HAP-1 (cell line): ENCODE results near the gene HS3ST5.
"Not testable (repeated sequence)": the region's sequence is repeated elsewhere in the genome, so short reads cannot be mapped to it uniquely, and the experiment has no call there.

Experiments
- DNase-seq, 2 experiments: peaks; one replicate each; pipeline ENCODE4 v3.0.0-alpha.2; 2016 to 2020; ENCODE audit warnings: low spot score in 2 of 2
- H3K27me3 ChIP-seq: fragments of 250-450 bp; sonication (Bioruptor Pico); 2 replicates; pipeline ENCODE4 v1.5.1; 2020; ENCODE audit warnings: low read depth, mild to moderate bottlenecking, moderate library complexity
- H3K36me3 ChIP-seq: fragments of 250-450 bp; sonication (Bioruptor Pico); replicated peaks from 2 replicates; pipeline ENCODE4 v1.5.1; 2020; ENCODE audit warnings: mild to moderate bottlenecking
- H3K4me1 ChIP-seq: fragments of 250-450 bp; sonication (Bioruptor Pico); 2 replicates; pipeline ENCODE4 v1.5.1; 2020; ENCODE audit warnings: mild to moderate bottlenecking
- H3K4me3 ChIP-seq: fragments of 250-450 bp; sonication (Bioruptor Pico); 2 replicates; pipeline ENCODE4 v1.5.1; 2020; ENCODE audit warnings: mild to moderate bottlenecking, moderate library complexity
- H3K9me3 ChIP-seq: fragments of 250-450 bp; sonication (Bioruptor Pico); 2 replicates; pipeline ENCODE4 v1.5.1; 2020; ENCODE audit warnings: mild to moderate bottlenecking, moderate library complexity
- in situ Hi-C: fragments of 300-500 bp; cut with MboI; formaldehyde crosslinking; loops from 3 replicates; pipeline ENCODE4 v1.14.3; 2020; ENCODE audit warnings: low sequenced_read_pairs, inconsistent platforms, mixed read lengths

HS3ST5 gene

GRCh38 chr6:114158838-114159694 lies 183.8 kb downstream of the HS3ST5 start:
- Histone ChIP-seq H3K4me1 (peaks cover 16% of the 10 kb centered on the region), H3K9me3 (no peaks in the 10 kb centered on the region), H3K36me3 (no peaks in the 10 kb centered on the region), H3K27me3 (no peaks in the 10 kb centered on the region), H3K4me3 (no peak overlapping the region)
- in situ Hi-C loops, result no loop called here
- no peak for DNase-seq

- H3K36me3 ChIP-seq, result no peaks in the 10 kb centered on the region
- DNase-seq, result no peak
- in situ Hi-C loops, result no loop called here
- no peaks in the 10 kb centered on the region for H3K27me3 ChIP-seq
- H3K4me1 ChIP-seq, result peaks cover 14% of the 10 kb centered on the region
- H3K4me3 ChIP-seq, result no peak overlapping the region
- no peaks in the 10 kb centered on the region for H3K9me3 ChIP-seq
Observed at GRCh38 chr6:114158411-114158810, 184.4 kb downstream of the HS3ST5 start.

DNA sequence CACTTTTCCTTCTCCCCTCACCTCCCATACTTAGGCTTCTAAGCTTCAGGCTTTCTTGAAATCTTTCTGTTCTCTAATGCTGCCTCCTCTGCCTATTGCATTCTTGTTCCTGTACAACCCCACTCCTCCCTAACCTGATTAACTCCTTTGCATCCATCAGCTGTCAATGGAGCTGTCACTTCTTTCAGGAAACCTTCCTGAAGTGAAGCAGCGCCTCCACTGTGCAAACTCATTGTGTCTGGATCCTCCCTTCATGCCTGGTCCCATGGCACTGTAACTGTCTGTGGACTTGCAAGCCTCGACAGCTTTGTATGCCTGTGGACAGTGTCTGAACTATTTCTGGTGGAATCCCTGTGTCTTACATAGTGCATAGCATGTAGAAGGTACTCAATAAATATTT lies 185.0 kb downstream of the HS3ST5 start:
- no peak overlapping the region for H3K4me3 ChIP-seq
- peaks cover 13% of the 10 kb centered on the region for H3K4me1 ChIP-seq
- in situ Hi-C loops, result no loop called here
- H3K9me3 ChIP-seq, result no peaks in the 10 kb centered on the region
- H3K36me3 ChIP-seq, result no peaks in the 10 kb centered on the region
- no peak for DNase-seq
- H3K27me3 ChIP-seq, result no peaks in the 10 kb centered on the region

DNA sequence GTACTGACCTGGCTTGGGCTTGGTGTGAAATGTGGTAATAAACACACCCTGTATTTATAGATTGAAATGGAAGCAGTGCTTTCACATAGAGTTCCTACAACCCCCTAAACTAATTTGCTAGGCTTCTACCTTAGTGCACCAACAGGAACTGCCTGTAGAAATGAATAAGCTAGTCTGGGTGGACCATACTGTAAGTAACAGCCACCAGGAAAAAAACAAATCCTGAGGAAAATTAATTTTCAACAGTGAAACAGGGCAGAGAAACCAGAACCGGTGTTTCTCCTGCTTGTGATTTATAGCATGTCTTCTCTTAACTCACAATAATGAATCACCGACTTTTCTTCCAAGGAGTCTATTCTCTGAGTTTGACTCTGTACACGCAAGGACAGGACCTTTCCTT lies 187.1 kb downstream of the HS3ST5 start:
- in situ Hi-C loops, result no loop called here
- H3K27me3 ChIP-seq, result no peaks in the 10 kb centered on the region

GRCh38 chr6:114154812-114155211 lies 188.0 kb downstream of the HS3ST5 start:
- no peak overlapping the region for H3K4me3 ChIP-seq
- H3K4me1 ChIP-seq, result peaks cover 17% of the 10 kb centered on the region
- in situ Hi-C loops, result no loop called here
- H3K36me3 ChIP-seq, result no peaks in the 10 kb centered on the region
- no peaks in the 10 kb centered on the region for H3K9me3 ChIP-seq
- no peaks in the 10 kb centered on the region for H3K27me3 ChIP-seq
- DNase-seq, result no peak

More for the DNA sequence above, 187.1 kb downstream of the HS3ST5 start:
- Histone ChIP-seq H3K9me3 (no peaks in the 10 kb centered on the region), H3K4me1 (peaks cover 12% of the 10 kb centered on the region), H3K36me3 (no peaks in the 10 kb centered on the region), H3K4me3 (no peak overlapping the region)
- no peak for DNase-seq

DNA sequence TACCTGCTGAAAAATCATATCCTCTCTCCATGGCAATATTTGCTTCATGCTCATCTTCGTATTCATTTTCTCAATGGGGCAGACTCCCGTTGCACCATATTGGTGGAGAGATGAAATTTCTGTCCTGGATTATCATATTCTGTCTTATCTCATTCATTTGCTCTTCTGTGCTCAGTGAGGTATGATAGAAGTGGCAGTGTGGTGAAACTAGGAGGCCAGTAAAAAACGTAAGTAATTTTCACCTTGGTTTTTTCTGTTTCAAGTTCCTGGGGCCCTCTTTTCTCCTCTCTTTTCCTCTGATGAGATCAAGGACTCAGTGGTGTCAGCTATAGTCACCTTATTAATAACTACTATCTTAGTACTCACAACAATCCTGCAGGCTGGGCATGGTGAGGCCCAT lies 189.4 kb downstream of the HS3ST5 start:
- in situ Hi-C loops, result no loop called here

DNA sequence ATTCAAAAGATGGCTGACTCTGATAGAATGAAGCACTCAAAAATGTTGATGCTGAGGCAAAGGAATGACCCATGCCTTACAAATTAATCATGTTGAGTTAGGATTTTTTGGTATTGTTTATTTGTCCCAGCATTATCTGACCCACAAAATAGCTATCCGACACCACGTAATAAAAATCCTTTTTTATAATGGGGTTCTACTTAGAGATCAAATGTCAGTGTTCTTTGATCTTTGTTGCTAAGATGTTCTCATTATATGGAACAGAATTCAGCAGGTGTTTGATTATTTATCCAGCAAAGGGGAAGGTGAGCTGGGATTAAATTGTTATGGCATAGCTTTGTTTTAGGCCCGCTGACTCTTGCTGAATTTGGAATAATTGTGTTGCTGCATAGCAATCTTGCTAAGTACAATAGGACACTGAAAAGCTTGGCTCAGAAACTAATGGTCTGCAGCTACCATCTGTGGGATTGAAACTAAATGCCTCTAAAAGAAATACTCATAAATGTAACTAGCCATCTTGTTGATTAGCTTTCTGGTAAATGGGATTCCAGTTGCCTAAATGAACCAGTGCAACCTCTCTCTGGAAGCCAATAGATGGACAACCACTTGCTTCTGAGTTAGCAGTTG lies 191.6 kb downstream of the HS3ST5 start:
- no peaks in the 10 kb centered on the region for H3K36me3 ChIP-seq
- peaks cover 17% of the 10 kb centered on the region for H3K4me1 ChIP-seq
- in situ Hi-C loops, result no loop called here
- no peak overlapping the region for H3K4me3 ChIP-seq
- H3K9me3 ChIP-seq, result 0 out of 2 replicates have a peak, but pooled peaks cover 4% of the 10 kb centered on the region
- no peak for DNase-seq
- no peaks in the 10 kb centered on the region for H3K27me3 ChIP-seq

More for the DNA sequence above, 189.4 kb downstream of the HS3ST5 start:
- DNase-seq, result no peak
- Histone ChIP-seq H3K9me3 (no peaks in the 10 kb centered on the region), H3K27me3 (no peaks in the 10 kb centered on the region), H3K4me1 (peaks cover 17% of the 10 kb centered on the region), H3K36me3 (no peaks in the 10 kb centered on the region), H3K4me3 (no peak overlapping the region)

- H3K36me3 ChIP-seq, H3K4me3 ChIP-seq, H3K27me3 ChIP-seq, in situ Hi-C loops, H3K9me3 ChIP-seq, DNase-seq: not testable (repeated sequence)
- peaks cover 17% of the 10 kb centered on the region for H3K4me1 ChIP-seq
Observed at GRCh38 chr6:114149182-114149581, 193.6 kb downstream of the HS3ST5 start.

DNA sequence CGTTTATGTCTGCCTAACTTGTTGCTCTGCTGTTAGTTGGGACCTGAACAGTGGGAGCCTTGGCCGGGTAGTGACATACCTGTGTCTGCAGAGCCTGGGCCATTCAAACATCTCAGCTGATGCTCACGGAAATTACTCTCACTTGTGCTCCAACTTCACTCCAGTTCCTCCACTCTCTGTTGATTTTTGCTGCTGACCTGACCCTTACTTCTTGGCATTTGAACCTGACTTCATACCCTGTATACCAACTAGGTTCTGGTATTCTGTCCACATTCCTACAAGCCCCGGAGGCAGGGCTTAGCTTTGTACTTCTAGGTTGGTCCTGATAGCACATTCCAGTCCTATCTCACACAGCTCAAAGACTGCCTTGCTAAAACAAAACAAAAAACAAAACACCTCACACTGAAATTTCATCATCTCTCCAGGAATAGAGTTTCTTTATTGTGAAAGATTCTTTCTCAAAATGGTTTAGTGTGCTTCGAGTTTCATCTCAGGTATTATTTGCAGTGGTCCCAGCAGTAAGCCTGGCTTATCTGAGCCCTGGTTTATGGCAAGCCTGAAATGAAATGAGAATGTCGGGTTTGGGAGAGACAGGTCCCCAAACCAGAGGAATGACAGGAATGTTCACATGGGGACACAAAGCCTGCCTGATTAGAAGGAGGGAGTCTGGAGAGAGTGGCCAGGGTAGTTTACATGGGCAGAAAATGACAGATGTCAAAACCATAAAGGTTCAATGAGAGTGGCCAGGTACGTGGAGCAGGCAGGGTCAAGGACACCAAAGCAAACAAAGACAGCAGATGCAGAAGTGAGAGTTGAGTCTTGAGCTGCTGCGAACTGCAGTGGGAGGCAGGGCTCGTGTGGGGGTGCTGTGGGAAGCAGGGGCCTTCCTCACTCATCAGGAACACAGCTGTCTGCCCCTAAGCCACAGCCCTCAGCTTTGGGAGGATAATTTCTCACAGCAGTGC lies 197.7 kb downstream of the HS3ST5 start:
- DNase-seq, result no peak
- H3K27me3 ChIP-seq, result no peaks in the 10 kb centered on the region
- H3K36me3 ChIP-seq, result no peaks in the 10 kb centered on the region
- in situ Hi-C loops, result no loop called here
- H3K4me1 ChIP-seq, result peaks cover 14% of the 10 kb centered on the region
- no peak overlapping the region for H3K4me3 ChIP-seq
- 0 out of 2 replicates have a peak, but pooled peaks cover 4% of the 10 kb centered on the region for H3K9me3 ChIP-seq

- Histone ChIP-seq H3K9me3 (0 out of 2 replicates have a peak, but pooled peaks cover 2% of the 10 kb centered on the region), H3K4me3 (no peak overlapping the region), H3K36me3 (no peaks in the 10 kb centered on the region), H3K27me3 (no peaks in the 10 kb centered on the region), H3K4me1 (peaks cover 15% of the 10 kb centered on the region)
- in situ Hi-C loops, result no loop called here
- no peak for DNase-seq
Observed at GRCh38 chr6:114142258-114142657, 200.6 kb downstream of the HS3ST5 start.

- DNase-seq, result no peak
- in situ Hi-C loops, result no loop called here
- peaks cover 15% of the 10 kb centered on the region for H3K4me1 ChIP-seq
- no peak overlapping the region for H3K4me3 ChIP-seq
- no peaks in the 10 kb centered on the region for H3K36me3 ChIP-seq
- H3K27me3 ChIP-seq, result no peaks in the 10 kb centered on the region
- H3K9me3 ChIP-seq, result no peaks in the 10 kb centered on the region
Observed at GRCh38 chr6:114140416-114140815, 202.4 kb downstream of the HS3ST5 start.

- Histone ChIP-seq H3K9me3 (no peaks in the 10 kb centered on the region), H3K36me3 (no peaks in the 10 kb centered on the region), H3K27me3 (no peaks in the 10 kb centered on the region), H3K4me3 (no peak overlapping the region), H3K4me1 (peaks cover 15% of the 10 kb centered on the region)
- DNase-seq, result no peak
- in situ Hi-C loops, result no loop called here
Observed at GRCh38 chr6:114138577-114139248, 204.1 kb downstream of the HS3ST5 start.

- no peak for DNase-seq
- Histone ChIP-seq H3K36me3 (no peaks in the 10 kb centered on the region), H3K4me3 (no peak overlapping the region), H3K4me1 (peaks cover 4% of the 10 kb centered on the region; the same call in 1 of the 2 replicates), H3K27me3 (no peaks in the 10 kb centered on the region), H3K9me3 (no peaks in the 10 kb centered on the region)
- in situ Hi-C loops, result no loop called here
Observed at GRCh38 chr6:114135363-114135971, 207.4 kb downstream of the HS3ST5 start.
